ENCODE results near the gene TEDC2. TPM values are rescaled to one million over a fixed set of nuclear protein-coding genes. Genes with fewer than 3 reads are reported as not detected.

The TEDC2 gene, protein sequence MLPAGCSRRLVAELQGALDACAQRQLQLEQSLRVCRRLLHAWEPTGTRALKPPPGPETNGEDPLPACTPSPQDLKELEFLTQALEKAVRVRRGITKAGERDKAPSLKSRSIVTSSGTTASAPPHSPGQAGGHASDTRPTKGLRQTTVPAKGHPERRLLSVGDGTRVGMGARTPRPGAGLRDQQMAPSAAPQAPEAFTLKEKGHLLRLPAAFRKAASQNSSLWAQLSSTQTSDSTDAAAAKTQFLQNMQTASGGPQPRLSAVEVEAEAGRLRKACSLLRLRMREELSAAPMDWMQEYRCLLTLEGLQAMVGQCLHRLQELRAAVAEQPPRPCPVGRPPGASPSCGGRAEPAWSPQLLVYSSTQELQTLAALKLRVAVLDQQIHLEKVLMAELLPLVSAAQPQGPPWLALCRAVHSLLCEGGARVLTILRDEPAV
- total RNA-seq (2014; rRNA removed) (35.5 and 44.9 TPM in 2 replicates), Bru-seq, nascent RNA (percentile 43 among the genes with signal in this experiment), BruChase-seq, experiment 1, labeled RNA remaining after a 6-hour chase (percentile 56 among the genes with signal in this experiment), BruChase-seq, experiment 2, labeled RNA remaining after a 2-hour chase (percentile 47 among the genes with signal in this experiment)
- long read RNA-seq, partial matches to known transcripts, result 6 of 12 reads
- long read RNA-seq, other reads (novel, unspliced or antisense), result 3 of 12 reads

DNA sequence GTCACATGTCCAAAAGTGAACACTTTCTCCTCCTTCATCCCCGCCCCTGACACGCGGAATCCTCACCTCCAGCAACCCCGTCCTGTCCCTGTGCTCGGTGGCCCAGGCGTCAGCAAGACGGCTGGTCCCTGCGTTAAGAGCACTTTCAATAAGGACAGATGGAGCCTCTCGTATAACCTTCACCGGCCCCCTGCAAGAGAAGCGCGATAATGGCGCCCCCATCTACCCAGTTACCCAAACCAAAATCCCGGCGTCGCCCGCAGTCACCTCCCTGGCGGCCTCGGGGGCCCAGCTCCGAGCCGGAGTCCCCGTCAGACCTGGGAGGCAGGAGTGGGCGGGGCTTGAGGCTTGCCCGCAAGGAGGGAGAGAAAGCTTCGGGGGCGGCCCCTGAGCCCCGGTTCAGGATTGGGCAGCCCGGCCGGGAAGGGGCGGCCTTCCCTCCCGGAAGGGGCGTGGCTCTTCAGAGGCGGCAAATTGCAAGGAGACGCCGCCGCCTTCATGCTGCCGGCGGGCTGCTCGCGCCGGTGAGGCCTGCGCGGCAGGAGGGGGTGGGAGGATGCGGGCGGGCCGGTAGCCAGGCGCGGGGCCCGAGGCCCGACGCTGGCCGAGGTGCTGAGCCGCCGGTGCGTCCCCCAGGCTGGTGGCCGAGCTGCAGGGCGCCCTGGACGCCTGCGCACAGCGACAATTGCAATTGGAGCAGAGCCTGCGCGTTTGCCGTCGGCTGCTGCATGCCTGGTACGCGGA is at the start of gene TEDC2:
TSS of gene TEDC2 (plus strand) at position 463 of the 744 bp plus-strand sequence. CDS start at position 499, 36 bp downstream.
- DNase-seq, result peak; percentile 93
- Histone ChIP-seq H3K9ac (ENCODE audit: low read length) (peak within 1 kb of the TSS; percentile 74), H3K27ac (ENCODE audit: low read length) (no peak within 1 kb of the TSS), H3K9me3 (ENCODE audit: low read length) (no peaks in the 10 kb centered on the region), H3K4me2 (ENCODE audit: low read length) (peak within 1 kb of the TSS; percentile 95), H3K4me1 (ENCODE audit: insufficient read depth, low read length) (peaks cover 14% of the 10 kb centered on the region), H3K9me2 (replicated peaks; ENCODE audit: low read length) (no peaks in the 10 kb centered on the region), H2AFZ (ENCODE audit: low read length) (peak within 1 kb of the TSS; percentile 82), H4K20me1 (ENCODE audit: low read length) (no peaks in the 10 kb centered on the region), H3K79me2 (ENCODE audit: low read length) (peaks cover 14% of the 10 kb centered on the region), H3K4me3 (ENCODE audit: low read length) (peak within 1 kb of the TSS; percentile 74), H3K27me3 (ENCODE audit: low read length) (no peaks in the 10 kb centered on the region), H3F3A (ENCODE audit: low read length, unreplicated experiment) (no peaks in the 10 kb centered on the region), H3K36me3 (ENCODE audit: low read depth, low read length) (no peaks in the 10 kb centered on the region)
- peak; percentile 89 for ATAC-seq
- intact Hi-C loops (cut with micrococcal nuclease), result no loop called here
- CTCF ChIA-PET, result interaction anchor here (0.7 kb wide), 1 partner anchor 8 kb away, joined by 3 read pairs; no protein-coding TSS in a partner anchor
- TF ChIP-seq, protein P1, sequence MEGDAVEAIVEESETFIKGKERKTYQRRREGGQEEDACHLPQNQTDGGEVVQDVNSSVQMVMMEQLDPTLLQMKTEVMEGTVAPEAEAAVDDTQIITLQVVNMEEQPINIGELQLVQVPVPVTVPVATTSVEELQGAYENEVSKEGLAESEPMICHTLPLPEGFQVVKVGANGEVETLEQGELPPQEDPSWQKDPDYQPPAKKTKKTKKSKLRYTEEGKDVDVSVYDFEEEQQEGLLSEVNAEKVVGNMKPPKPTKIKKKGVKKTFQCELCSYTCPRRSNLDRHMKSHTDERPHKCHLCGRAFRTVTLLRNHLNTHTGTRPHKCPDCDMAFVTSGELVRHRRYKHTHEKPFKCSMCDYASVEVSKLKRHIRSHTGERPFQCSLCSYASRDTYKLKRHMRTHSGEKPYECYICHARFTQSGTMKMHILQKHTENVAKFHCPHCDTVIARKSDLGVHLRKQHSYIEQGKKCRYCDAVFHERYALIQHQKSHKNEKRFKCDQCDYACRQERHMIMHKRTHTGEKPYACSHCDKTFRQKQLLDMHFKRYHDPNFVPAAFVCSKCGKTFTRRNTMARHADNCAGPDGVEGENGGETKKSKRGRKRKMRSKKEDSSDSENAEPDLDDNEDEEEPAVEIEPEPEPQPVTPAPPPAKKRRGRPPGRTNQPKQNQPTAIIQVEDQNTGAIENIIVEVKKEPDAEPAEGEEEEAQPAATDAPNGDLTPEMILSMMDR (conservative IDR thresholded peaks at IDR 0.05; ENCODE audit: low read depth, low read length), result no peak
- no peak for TF ChIP-seq EZH2phosphoT487 (IDR thresholded peaks at IDR 0.05; ENCODE audit: borderline replicate concordance, low read length)
- TF ChIP-seq EZH2 (IDR thresholded peaks at IDR 0.05; ENCODE audit: low read length, unreplicated experiment), result no peak
- no TSS peak for BruUV-seq (replicated peaks)
- POLR2A ChIA-PET (ENCODE audit: unreplicated experiment), result interaction anchor here (0.5 kb wide), 1 partner anchor 62 kb away, joined by 13 read pairs; no protein-coding TSS in a partner anchor

DNA sequence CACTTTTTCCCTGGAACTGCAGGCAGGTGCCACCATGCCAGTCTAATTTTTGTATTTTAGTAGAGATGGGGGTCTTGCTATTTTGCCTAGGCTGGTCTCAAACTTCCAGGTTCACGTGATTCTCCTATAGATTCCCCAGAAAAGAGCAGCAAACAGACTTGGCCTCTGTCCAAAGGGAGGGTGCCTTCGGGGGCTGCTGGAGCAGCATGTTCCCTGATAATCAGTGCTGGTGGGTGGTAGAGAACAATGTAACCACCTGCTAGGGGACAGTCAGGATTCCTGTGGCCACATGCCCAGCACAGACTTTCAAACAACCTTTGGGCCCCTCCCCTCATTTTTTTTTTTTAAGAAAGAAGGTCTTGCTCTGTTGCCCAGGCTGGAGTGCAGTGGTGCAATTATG is 44.8 kb upstream of the TEDC2 start:
- Histone ChIP-seq H3K9me3 (ENCODE audit: low read length) (no peaks in the 10 kb centered on the region), H3K79me2 (ENCODE audit: low read length) (no peaks in the 10 kb centered on the region), H3F3A (ENCODE audit: low read length, unreplicated experiment) (no peaks in the 10 kb centered on the region), H3K9me2 (replicated peaks; ENCODE audit: low read length) (no peaks in the 10 kb centered on the region), H3K27me3 (ENCODE audit: low read length) (no peaks in the 10 kb centered on the region), H3K27ac (ENCODE audit: low read length) (no peak overlapping the region), H2AFZ (ENCODE audit: low read length) (no peak overlapping the region), H3K9ac (ENCODE audit: low read length) (no peak overlapping the region), H4K20me1 (ENCODE audit: low read length) (no peaks in the 10 kb centered on the region), H3K4me2 (ENCODE audit: low read length) (no peak overlapping the region), H3K4me3 (ENCODE audit: low read length) (no peak overlapping the region), H3K36me3 (ENCODE audit: low read depth, low read length) (no peaks in the 10 kb centered on the region), H3K4me1 (ENCODE audit: insufficient read depth, low read length) (no peaks in the 10 kb centered on the region)
- BruUV-seq (replicated peaks), result no TSS peak
- POLR2A ChIA-PET (ENCODE audit: unreplicated experiment), result no interaction called here
- intact Hi-C loops (cut with micrococcal nuclease), result no loop called here
- ATAC-seq (no peak), DNase-seq (no peak)
- TF ChIP-seq, protein P1 (conservative IDR thresholded peaks at IDR 0.05; ENCODE audit: low read depth, low read length), result no peak
- no peak for TF ChIP-seq EZH2phosphoT487 (IDR thresholded peaks at IDR 0.05; ENCODE audit: borderline replicate concordance, low read length)
- TF ChIP-seq EZH2 (IDR thresholded peaks at IDR 0.05; ENCODE audit: low read length, unreplicated experiment), result no peak
- CTCF ChIA-PET, result no interaction called here

Data from PC-3 (cell line).